Muscle layer of colon (tissue), 2 donors: ENCODE data around the gene ZNF365.

Experiments
- H3K27ac ChIP-seq: one replicate; pipeline ENCODE4 v1.7.0; 2013; ENCODE audit warnings: low read depth, mild to moderate bottlenecking, low read length, moderate library complexity
- H3K27me3 ChIP-seq, 2 donors: one replicate each; pipeline ENCODE4 v1.7.0; 2013; ENCODE audit warnings: low read length in 2 of 2, mild to moderate bottlenecking in 2 of 2; ENCODE audit not compliant: insufficient read depth in 2 of 2, control insufficient read depth in 1 of 2
- H3K36me3 ChIP-seq: one replicate; pipeline ENCODE4 v1.7.0; 2013; ENCODE audit warnings: mild to moderate bottlenecking, low read length; ENCODE audit not compliant: insufficient read depth
- H3K4me1 ChIP-seq: one replicate; pipeline ENCODE4 v1.7.0; 2013; ENCODE audit warnings: mild to moderate bottlenecking, low read length; ENCODE audit not compliant: insufficient read depth
- H3K4me3 ChIP-seq, 2 donors: one replicate each; pipeline ENCODE4 v1.7.0; 2013; ENCODE audit warnings: low read length in 2 of 2, low read depth in 1 of 2, mild to moderate bottlenecking in 1 of 2, moderate library complexity in 1 of 2
- H3K9ac ChIP-seq: one replicate; pipeline ENCODE4 v1.7.0; 2013; ENCODE audit warnings: low read length
- H3K9me3 ChIP-seq: one replicate; pipeline ENCODE4 v1.7.0; 2013; ENCODE audit warnings: mild to moderate bottlenecking, low read length
- donor health status: abdominal sarcoma.
- donor health status: Adenocarcinoma of cecum.

Gene ZNF365

GRCh38 chr10:62379394-62379793 lies 5.2 kb downstream of the ZNF365 start:
- Histone ChIP-seq H3K27ac (no peak overlapping the region), H3K36me3 (no peaks in the 10 kb centered on the region), H3K4me3 (no peak overlapping the region), H3K9ac (no peak overlapping the region), H3K27me3 (no peaks in the 10 kb centered on the region), H3K4me1 (peaks cover 4% of the 10 kb centered on the region), H3K9me3 (no peaks in the 10 kb centered on the region)

GRCh38 chr10:62380016-62380415 lies 5.8 kb downstream of the ZNF365 start:
- no peak overlapping the region for H3K4me3 ChIP-seq
- no peaks in the 10 kb centered on the region for H3K27me3 ChIP-seq
- H3K9me3 ChIP-seq = no peaks in the 10 kb centered on the region
- H3K4me1 ChIP-seq = no peaks in the 10 kb centered on the region
- no peak overlapping the region for H3K27ac ChIP-seq
- H3K9ac ChIP-seq = no peak overlapping the region
- H3K36me3 ChIP-seq = no peaks in the 10 kb centered on the region

- Histone ChIP-seq H3K9ac (no peak overlapping the region), H3K27ac (no peak overlapping the region), H3K4me1 (no peaks in the 10 kb centered on the region)
Observed at GRCh38 chr10:62381385-62382102, 7.4 kb downstream of the ZNF365 start.

GRCh38 chr10:62382831-62383230 lies 8.7 kb downstream of the ZNF365 start:
- Histone ChIP-seq H3K27me3 (no peaks in the 10 kb centered on the region), H3K36me3 (no peaks in the 10 kb centered on the region), H3K27ac (no peak overlapping the region), H3K9me3 (no peaks in the 10 kb centered on the region), H3K4me1 (no peaks in the 10 kb centered on the region), H3K4me3 (no peak overlapping the region), H3K9ac (no peak overlapping the region)

More at GRCh38 chr10:62381385-62382102, 7.4 kb downstream of the ZNF365 start:
- H3K36me3 ChIP-seq = no peaks in the 10 kb centered on the region
- no peak overlapping the region for H3K4me3 ChIP-seq
- H3K9me3 ChIP-seq = no peaks in the 10 kb centered on the region
- no peaks in the 10 kb centered on the region for H3K27me3 ChIP-seq

GRCh38 chr10:62384057-62384446 lies 9.9 kb downstream of the ZNF365 start:
- Histone ChIP-seq H3K4me1 (no peaks in the 10 kb centered on the region), H3K27me3 (no peaks in the 10 kb centered on the region), H3K9me3 (no peaks in the 10 kb centered on the region), H3K4me3 (no peak overlapping the region), H3K27ac (no peak overlapping the region), H3K9ac (no peak overlapping the region), H3K36me3 (no peaks in the 10 kb centered on the region)

GRCh38 chr10:62384447-62385081 lies 10.4 kb downstream of the ZNF365 start:
- H3K27ac ChIP-seq = no peak overlapping the region
- no peaks in the 10 kb centered on the region for H3K36me3 ChIP-seq
- H3K4me1 ChIP-seq = no peaks in the 10 kb centered on the region
- no peaks in the 10 kb centered on the region for H3K9me3 ChIP-seq
- H3K27me3 ChIP-seq = no peaks in the 10 kb centered on the region
- no peak overlapping the region for H3K9ac ChIP-seq
- no peak overlapping the region for H3K4me3 ChIP-seq

- no peaks in the 10 kb centered on the region for H3K27me3 ChIP-seq
- H3K9me3 ChIP-seq = no peaks in the 10 kb centered on the region
- no peak overlapping the region for H3K9ac ChIP-seq
- H3K4me1 ChIP-seq = no peaks in the 10 kb centered on the region
- no peak overlapping the region for H3K27ac ChIP-seq
- H3K36me3 ChIP-seq = no peaks in the 10 kb centered on the region
- H3K4me3 ChIP-seq = no peak overlapping the region
Observed at GRCh38 chr10:62386356-62387320, 12.5 kb downstream of the ZNF365 start.

- H3K27ac ChIP-seq = no peak overlapping the region
- H3K4me3 ChIP-seq = no peak overlapping the region
- no peaks in the 10 kb centered on the region for H3K9me3 ChIP-seq
- H3K36me3 ChIP-seq = no peaks in the 10 kb centered on the region
- H3K9ac ChIP-seq = no peak overlapping the region
- H3K4me1 ChIP-seq = no peaks in the 10 kb centered on the region
- H3K27me3 ChIP-seq = no peaks in the 10 kb centered on the region
Observed at GRCh38 chr10:62388328-62388727, 14.2 kb downstream of the ZNF365 start.

- no peak overlapping the region for H3K4me3 ChIP-seq
- H3K9me3 ChIP-seq = no peaks in the 10 kb centered on the region
- H3K9ac ChIP-seq = no peak overlapping the region
- H3K4me1 ChIP-seq = no peaks in the 10 kb centered on the region
- H3K27me3 ChIP-seq = no peaks in the 10 kb centered on the region
- H3K36me3 ChIP-seq = no peaks in the 10 kb centered on the region
- no peak overlapping the region for H3K27ac ChIP-seq
Observed at GRCh38 chr10:62390497-62391176, 16.5 kb downstream of the ZNF365 start.

- H3K36me3 ChIP-seq = no peaks in the 10 kb centered on the region
- no peaks in the 10 kb centered on the region for H3K9me3 ChIP-seq
- H3K4me3 ChIP-seq = no peak overlapping the region
- H3K4me1 ChIP-seq = no peaks in the 10 kb centered on the region
- no peak overlapping the region for H3K27ac ChIP-seq
- no peak overlapping the region for H3K9ac ChIP-seq
- H3K27me3 ChIP-seq = no peaks in the 10 kb centered on the region
Observed at GRCh38 chr10:62393237-62393636, 19.1 kb downstream of the ZNF365 start.

- no peaks in the 10 kb centered on the region for H3K36me3 ChIP-seq
- H3K27me3 ChIP-seq = no peaks in the 10 kb centered on the region
- no peaks in the 10 kb centered on the region for H3K4me1 ChIP-seq
- no peak overlapping the region for H3K9ac ChIP-seq
- no peak overlapping the region for H3K27ac ChIP-seq
- no peak overlapping the region for H3K4me3 ChIP-seq
- H3K9me3 ChIP-seq = no peaks in the 10 kb centered on the region
Observed at GRCh38 chr10:62394556-62395018, 20.4 kb downstream of the ZNF365 start.
